ENCODE results near the gene CES5A.

DNA sequence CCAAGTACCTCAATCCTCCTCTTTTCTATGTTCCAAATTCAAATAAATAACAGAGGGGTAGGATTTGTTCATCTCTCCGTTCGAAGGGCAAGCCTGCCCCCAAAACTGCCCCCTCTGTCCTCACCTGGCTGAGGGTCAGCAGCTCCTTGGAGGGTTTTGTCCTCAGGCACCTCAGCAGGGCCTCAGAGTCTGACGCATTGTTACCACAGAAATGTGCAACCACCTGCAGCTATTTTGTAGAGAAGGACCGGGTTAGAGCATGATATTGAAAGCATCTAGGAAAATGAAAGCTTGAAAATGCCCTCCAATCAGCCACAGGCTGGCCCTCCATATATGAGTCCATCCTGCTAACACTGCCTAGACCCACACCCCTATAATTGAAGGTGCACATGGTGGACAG, 13.9 kb downstream of the CES5A start:
- TF ChIP-seq, protein P1, sequence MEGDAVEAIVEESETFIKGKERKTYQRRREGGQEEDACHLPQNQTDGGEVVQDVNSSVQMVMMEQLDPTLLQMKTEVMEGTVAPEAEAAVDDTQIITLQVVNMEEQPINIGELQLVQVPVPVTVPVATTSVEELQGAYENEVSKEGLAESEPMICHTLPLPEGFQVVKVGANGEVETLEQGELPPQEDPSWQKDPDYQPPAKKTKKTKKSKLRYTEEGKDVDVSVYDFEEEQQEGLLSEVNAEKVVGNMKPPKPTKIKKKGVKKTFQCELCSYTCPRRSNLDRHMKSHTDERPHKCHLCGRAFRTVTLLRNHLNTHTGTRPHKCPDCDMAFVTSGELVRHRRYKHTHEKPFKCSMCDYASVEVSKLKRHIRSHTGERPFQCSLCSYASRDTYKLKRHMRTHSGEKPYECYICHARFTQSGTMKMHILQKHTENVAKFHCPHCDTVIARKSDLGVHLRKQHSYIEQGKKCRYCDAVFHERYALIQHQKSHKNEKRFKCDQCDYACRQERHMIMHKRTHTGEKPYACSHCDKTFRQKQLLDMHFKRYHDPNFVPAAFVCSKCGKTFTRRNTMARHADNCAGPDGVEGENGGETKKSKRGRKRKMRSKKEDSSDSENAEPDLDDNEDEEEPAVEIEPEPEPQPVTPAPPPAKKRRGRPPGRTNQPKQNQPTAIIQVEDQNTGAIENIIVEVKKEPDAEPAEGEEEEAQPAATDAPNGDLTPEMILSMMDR (IDR thresholded peaks at IDR 0.05), result no peak
- TF ChIP-seq, protein P2, sequence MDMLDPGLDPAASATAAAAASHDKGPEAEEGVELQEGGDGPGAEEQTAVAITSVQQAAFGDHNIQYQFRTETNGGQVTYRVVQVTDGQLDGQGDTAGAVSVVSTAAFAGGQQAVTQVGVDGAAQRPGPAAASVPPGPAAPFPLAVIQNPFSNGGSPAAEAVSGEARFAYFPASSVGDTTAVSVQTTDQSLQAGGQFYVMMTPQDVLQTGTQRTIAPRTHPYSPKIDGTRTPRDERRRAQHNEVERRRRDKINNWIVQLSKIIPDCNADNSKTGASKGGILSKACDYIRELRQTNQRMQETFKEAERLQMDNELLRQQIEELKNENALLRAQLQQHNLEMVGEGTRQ (IDR thresholded peaks at IDR 0.05), result no peak
